ENCODE measurements around the gene MYEOV.

MYEOV gene

GRCh38 chr11:69342588-69343330, 48.8 kb downstream of the MYEOV start:
- DNase-seq (ENCODE audit: low read depth in 2 of 2): no peak

GRCh38 chr11:69343401-69344321, 49.7 kb downstream of the MYEOV start:
- DNase-seq (ENCODE audit: low read depth in 2 of 2): no peak

DNA sequence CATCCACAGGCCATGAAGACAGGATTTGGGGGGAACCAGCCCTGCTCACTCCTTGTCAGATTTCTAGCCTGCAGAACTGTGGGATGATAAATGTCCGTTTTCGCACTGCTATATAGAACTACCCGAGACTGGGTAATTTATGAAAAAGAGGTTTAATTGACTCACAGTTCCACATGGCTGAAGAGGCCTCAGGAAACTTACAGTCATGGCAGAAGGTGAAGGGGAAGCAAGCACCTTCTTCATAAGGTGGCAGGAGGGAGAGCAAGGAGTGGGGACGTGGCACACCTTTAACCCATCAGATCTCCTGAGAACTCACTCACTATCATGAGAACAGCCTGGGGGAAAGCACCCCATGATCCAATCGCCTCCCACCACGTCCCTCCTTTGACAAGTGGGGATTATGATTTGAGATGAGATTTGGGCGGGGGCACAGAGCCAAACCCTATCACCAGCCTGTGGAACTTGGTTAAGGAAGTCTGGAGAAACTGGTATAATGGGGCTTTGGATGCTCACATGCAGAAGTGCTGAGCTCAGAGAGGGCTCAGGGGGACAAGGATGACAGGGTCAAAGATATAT, 50.7 kb downstream of the MYEOV start:
- no peak for DNase-seq (ENCODE audit: low read depth in 2 of 2)
